Brain microvascular endothelial cell (primary cell): ENCODE results near the gene NTM.

Experiments used
- DNase-seq: peaks from one replicate; pipeline ENCODE4 v3.0.0-alpha.2; 2020
- H3K27ac ChIP-seq: fragments of 250-450 bp; sonication (Bioruptor Pico); 2 replicates; pipeline ENCODE4 v1.5.1; 2020; ENCODE audit warnings: mild to moderate bottlenecking, moderate library complexity
- H3K27me3 ChIP-seq: fragments of 250-450 bp; sonication (Bioruptor Pico); replicated peaks from 2 replicates; pipeline ENCODE4 v1.5.1; 2020; ENCODE audit warnings: mild to moderate bottlenecking
- H3K36me3 ChIP-seq: fragments of 250-450 bp; sonication (Bioruptor Pico); replicated peaks from 2 replicates; pipeline ENCODE4 v1.5.1; 2020; ENCODE audit warnings: mild to moderate bottlenecking
- H3K4me3 ChIP-seq: 2 replicates; pipeline ENCODE4 v1.5.1; 2011; ENCODE audit warnings: low read depth, mild to moderate bottlenecking, control low read depth, low read length, moderate library complexity
- CTCF ChIP-seq: IDR thresholded peaks from 2 replicates; pipeline ENCODE4 v1.5.1; 2011; ENCODE audit warnings: low read depth, mild to moderate bottlenecking, moderate library complexity, low read length, control low read depth, inconsistent platforms; ENCODE audit errors: missing control alignments
- in situ Hi-C: cut with HindIII; loops from 2 replicates; pipeline ENCODE4 v1.10.0; 2017; ENCODE audit warnings: low sequenced_read_pairs, low pct_ligation_motif_present

NTM gene

GRCh38 chr11:131703311-131703710, 332.9 kb downstream of the NTM start:
- H3K27me3 ChIP-seq = no peaks in the 10 kb centered on the region
- no peak for DNase-seq
- H3K27ac ChIP-seq = no peak overlapping the region
- no peaks in the 10 kb centered on the region for H3K36me3 ChIP-seq
- in situ Hi-C loops = no loop called here
- H3K4me3 ChIP-seq = no peak overlapping the region
- TF ChIP-seq CTCF = no peak

GRCh38 chr11:131704682-131705081, 334.3 kb downstream of the NTM start:
- Histone ChIP-seq H3K27ac (no peak overlapping the region), H3K36me3 (no peaks in the 10 kb centered on the region), H3K4me3 (no peak overlapping the region), H3K27me3 (no peaks in the 10 kb centered on the region)
- in situ Hi-C loops = no loop called here
- no peak for TF ChIP-seq CTCF
- DNase-seq = no peak

GRCh38 chr11:131710511-131710910, 340.1 kb downstream of the NTM start:
- Histone ChIP-seq H3K4me3 (no peak overlapping the region), H3K36me3 (no peaks in the 10 kb centered on the region), H3K27ac (no peak overlapping the region), H3K27me3 (no peaks in the 10 kb centered on the region)
- no peak for TF ChIP-seq CTCF
- DNase-seq = no peak
- in situ Hi-C loops = no loop called here

GRCh38 chr11:131712897-131713296, 342.5 kb downstream of the NTM start:
- no peak for TF ChIP-seq CTCF
- DNase-seq = no peak
- Histone ChIP-seq H3K27ac (no peak overlapping the region), H3K27me3 (no peaks in the 10 kb centered on the region), H3K4me3 (no peak overlapping the region), H3K36me3 (no peaks in the 10 kb centered on the region)
- in situ Hi-C loops = no loop called here

GRCh38 chr11:131713529-131714134, 343.2 kb downstream of the NTM start:
- no peak for TF ChIP-seq CTCF
- Histone ChIP-seq H3K27ac (no peak overlapping the region), H3K36me3 (no peaks in the 10 kb centered on the region), H3K4me3 (no peak overlapping the region), H3K27me3 (no peaks in the 10 kb centered on the region)
- DNase-seq = no peak
- in situ Hi-C loops = no loop called here

GRCh38 chr11:131717616-131718015, 347.2 kb downstream of the NTM start:
- in situ Hi-C loops = no loop called here
- Histone ChIP-seq H3K4me3 (no peak overlapping the region), H3K27ac (no peak overlapping the region), H3K27me3 (no peaks in the 10 kb centered on the region), H3K36me3 (no peaks in the 10 kb centered on the region)
- DNase-seq = no peak
- no peak for TF ChIP-seq CTCF
